IPS DF 4.7 (cell line): ENCODE measurements around the gene HIRA.
"Not testable (repeated sequence)": the region's sequence is repeated elsewhere in the genome, so short reads cannot be mapped to it uniquely, and the experiment has no call there.

ENCODE experiments used
- DNase-seq: peaks from one replicate; pipeline ENCODE4 v3.0.0-alpha.2; 2013; ENCODE audit warnings: low spot score; ENCODE audit errors: extremely low read depth

HIRA gene

DNA sequence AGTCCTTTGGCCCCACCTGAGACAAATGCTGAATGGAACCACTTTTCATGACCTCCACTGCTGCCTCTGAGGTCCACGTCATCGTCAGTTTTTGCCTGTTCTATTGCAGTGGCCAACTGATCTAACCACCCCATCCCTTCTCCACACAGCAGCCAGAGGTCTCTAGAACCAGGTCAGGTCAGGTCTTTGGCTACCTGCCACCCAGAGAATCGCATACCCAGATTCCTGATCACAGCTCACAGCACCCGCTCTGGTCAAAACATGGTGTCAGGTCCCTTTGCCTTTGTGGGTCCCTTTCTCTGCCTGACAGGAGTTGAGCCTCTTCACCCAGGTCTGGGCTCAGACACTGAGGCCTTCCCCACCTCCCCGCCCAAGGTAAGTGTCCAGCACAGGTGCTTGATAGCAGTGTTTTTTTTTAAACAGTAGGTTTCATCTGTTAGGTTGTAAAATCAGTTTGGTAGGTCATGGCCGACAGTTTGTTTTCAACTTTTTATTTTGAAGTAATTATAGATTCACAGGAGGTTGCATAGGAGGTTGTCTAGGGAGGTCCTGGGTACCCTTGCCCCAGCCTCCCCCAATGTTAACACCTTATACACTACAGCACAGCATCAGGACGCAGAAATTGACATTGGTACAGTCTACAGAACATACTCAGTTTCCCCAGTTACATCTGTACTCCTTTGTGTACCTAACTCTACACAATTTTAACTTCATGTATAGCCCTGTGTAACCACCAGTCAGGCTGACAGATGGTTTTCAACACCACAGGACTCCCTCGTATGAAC lies 9.1 kb upstream of the HIRA start:
- no peak for DNase-seq

DNA sequence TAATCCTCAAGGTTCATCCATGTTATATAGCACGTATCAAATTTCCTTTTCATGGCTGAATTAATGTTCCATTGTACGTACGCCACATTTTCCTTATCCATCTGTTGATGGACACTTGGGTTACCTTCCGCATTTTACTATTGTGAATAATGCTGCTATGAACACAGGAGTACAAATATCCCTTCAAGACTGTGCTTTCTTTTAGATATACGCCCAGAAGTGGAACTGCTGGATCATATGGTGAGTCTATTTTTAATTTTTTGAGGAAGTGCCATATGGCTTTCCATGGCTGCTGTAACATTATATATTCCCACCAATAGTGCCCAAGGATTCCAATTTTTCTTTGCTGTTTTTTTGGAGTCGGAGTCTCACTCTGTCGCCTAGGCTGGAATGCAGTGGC lies 6.8 kb upstream of the HIRA start:
- no peak for DNase-seq

DNA sequence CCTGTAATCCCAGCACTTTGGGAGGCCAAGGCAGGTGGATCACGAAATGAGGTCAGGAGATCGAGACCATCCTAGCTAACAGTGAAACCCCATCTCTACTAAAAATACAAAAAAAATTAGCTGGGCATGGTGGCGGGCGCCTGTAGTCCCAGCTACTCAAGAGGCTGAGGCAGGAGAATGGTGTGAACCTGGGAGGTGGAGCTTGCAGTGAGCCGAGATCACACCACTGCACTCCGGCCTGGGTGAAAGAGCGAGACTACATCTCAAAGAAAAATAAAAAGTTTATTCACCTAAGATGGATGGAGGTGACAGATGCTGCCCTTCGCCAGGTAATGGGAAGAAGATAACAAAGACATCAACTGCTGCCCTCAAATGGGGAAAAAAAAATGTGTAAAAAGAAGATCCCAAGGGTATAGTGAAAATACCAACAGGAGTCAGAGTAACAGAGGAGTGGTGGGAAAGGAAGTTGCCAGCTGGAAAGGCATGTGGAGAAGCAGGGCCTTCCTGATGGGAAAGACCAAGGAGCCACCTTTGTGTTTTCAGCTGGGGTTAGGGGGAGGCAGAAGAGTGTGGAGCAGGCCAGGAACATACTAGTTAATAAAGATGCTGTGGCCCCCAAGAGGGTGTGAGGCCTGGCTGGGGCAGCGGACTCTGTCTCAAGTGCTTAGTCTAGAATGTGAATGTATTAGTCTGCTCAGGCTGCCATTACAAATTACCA lies 5.1 kb upstream of the HIRA start:
- not testable (repeated sequence) for DNase-seq

- DNase-seq, result no peak
Observed at GRCh38 chr22:19434829-19435580, 3.5 kb upstream of the HIRA start.

GRCh38 chr22:19434401-19434800 lies 2.9 kb upstream of the HIRA start:
- DNase-seq, result no peak

DNA sequence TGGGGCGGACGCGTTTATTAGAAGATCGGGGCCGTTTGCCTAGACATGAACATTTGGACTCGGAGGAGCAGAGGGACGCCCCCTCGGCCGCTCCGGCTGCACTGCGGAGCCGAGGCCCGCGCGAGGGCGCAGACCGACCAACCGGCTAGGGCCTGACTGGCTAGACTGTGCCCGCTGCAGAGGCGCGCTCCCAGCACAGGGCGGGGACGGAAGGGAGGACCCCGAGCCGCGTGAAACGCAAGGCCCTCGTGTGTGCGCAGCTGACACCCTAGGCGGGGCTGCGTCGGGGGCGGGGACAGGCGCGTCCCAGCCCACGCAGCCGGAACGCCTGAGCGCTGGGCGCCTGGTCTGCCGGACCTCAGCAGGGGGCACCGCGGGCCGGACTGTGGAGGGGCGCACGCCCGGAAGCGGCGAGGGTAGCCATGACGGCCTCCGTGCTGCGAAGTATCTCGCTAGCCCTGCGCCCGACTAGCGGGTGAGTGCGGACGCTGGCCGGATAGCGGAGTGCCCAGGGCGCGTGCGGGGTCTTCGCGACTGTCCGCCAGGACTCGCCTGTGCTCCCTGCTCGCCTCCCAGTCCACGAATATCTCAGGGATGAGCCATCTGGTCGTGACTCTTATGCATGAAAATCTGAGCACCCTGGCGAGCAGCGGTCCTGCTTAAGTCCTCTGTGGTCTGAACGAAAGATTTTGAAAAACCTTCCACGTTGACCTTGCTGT lies 759 bp upstream of the HIRA start, which contains the start of gene MRPL40:
MRPL40 (plus strand) TSS at position 413 of the 719 bp plus-strand sequence; CDS start at position 423, 10 bp downstream.
- DNase-seq, result no peak

DNA sequence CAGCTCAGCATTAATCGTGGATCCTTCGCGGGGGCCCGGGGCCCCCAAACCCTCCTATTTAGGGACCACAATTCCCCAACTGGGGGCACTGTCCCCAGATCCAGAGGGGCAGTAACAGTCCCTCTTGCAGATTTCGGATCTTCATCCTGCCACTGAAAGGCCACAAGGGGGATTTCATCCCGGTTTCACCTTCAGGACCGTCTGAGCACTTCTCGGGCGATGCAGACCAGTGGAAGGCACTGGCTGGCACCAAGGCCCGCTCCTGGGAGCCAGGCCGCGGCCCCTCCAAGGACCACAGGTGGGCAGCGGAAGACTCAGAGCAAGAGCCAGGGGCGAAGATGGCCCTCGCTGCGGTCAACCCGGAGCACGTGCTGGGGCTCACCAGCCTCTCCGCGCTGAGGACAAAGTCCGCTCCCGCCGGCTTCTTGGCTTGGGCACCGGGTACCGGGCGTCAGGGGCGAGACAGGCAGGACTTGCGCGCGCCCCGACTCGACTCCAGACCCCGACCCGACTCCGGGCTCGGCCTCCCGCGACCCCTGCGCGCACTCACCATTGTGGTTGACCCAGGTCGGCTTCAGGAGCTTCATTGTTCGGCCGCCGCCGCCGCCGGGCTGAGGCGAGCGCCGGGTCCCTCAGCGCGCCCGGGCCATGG lies 517 bp downstream of the HIRA start:
- no peak for DNase-seq

DNA sequence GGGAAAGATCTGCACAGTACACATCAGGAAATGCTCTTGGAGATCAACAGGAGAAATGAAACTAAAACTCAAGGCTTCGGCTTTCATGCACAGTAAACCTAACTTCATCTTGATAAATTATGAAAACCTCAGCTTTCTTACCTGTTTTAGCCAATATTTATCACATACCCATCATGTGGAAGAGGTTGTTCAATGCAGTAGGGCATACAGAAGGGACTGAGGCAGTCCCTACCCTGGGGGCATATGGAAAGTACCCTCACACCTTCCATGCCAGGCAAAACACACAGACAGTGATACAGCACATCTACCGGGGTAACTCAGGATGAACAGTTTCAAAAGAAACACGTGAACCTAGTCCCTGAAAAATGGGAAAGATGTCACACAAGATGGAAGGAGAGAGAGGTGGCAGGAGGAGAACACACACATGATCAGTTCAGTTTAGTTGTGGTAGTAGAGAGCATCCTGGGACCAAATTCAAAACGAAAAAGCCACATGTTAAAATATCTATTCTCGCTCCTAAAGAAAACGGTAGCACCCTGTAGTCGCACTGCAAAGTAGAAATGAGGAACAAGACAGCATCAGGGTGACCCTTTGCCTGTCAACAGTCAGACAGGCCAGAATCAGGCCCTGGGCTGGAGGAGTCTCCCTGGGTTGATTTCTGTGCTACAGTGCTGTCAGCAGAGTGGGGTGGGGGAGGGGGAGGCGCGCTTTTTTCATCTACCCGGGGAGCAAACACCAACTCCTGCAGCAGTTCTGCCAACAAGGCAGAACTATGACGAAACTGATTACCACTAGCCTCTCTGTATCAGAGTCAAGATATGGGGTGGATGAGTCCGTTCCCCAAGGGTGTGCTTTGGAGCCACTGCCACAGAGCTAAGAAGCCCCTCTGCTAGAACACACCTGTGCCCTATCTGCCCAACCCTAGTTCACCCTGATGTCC lies 1.3 kb downstream of the HIRA start:
- DNase-seq, result no peak

DNA sequence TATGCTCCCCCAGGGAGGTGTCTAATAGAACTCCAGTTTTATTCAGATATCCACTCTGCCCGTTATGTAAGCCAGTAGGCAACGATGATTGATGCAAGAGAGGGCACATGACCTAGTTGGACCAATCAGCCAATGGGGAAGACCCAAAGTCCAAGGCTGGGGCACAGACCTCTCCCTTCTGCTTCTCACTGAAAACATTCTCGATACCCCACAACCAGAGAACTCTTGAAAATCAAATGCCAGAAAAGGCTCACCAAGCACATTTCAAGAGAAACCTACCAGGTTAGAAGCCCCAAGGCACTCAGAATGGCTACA lies 7.4 kb downstream of the HIRA start:
- DNase-seq, result no peak

- no peak for DNase-seq
Observed at GRCh38 chr22:19422440-19423301, 8.9 kb downstream of the HIRA start.

DNA sequence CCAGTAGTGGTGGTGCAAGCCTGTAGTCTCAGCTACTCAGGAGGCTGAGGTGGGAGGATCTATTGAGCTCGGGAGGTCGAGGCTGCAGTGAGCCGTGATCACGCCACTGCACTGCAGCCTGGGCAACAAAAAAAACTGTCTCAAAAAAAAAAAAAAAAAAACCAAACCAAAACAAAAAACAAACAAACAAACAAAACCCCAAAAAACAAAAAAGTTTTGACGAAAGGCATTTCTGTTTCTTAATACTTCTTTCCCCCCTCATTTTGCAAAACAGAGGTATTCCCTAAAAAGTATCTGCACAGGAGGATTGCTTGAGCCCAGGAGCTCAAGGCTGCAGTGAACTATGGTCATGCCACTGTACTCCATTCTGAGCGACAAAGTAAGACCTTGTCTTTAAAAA lies 11.2 kb downstream of the HIRA start:
- no peak for DNase-seq

- DNase-seq, result no peak
Observed at GRCh38 chr22:19419464-19420178, 11.9 kb downstream of the HIRA start.

DNA sequence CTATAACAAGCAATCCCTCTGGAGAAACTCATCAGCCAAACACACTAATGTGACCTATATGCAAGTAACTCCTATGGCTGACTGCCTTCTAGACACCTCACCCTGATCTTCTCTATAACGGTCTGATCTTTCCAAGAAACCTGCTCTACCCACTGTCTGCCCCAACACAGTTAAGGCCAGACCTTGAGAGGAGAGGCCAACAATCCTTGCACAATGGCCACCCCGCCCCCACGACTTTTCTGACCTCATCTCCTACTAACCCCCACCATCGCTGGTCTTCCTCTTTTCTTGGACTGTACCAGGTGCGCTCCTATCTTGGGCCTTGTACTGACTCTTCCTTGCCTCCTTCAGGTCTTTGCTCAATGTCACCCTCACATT lies 12.5 kb downstream of the HIRA start:
- DNase-seq, result no peak

- DNase-seq, result no peak
Observed at GRCh38 chr22:19412923-19413322, 18.6 kb downstream of the HIRA start.

- no peak for DNase-seq
Observed at GRCh38 chr22:19412478-19412877, 19.1 kb downstream of the HIRA start.

- DNase-seq, result no peak
Observed at GRCh38 chr22:19411690-19412045, 19.9 kb downstream of the HIRA start.

- DNase-seq, result no peak
Observed at GRCh38 chr22:19410941-19411689, 20.4 kb downstream of the HIRA start.
